HG02571 (cell line): ENCODE measurements around the gene SASH3.

Experiments used
- ATAC-seq: cut with Tn5 transposase; IDR thresholded peaks from one replicate; pipeline ENCODE4 v1.9.1; 2021; ENCODE audit warnings: mild to moderate bottlenecking, moderate library complexity; ENCODE audit not compliant: unreplicated experiment

Gene SASH3

GRCh38 chrX:129782706-129783105, 3.0 kb downstream of the SASH3 start:
- ATAC-seq = no peak

- no peak for ATAC-seq
Measured at GRCh38 chrX:129783291-129783713, 3.6 kb downstream of the SASH3 start.

- ATAC-seq = no peak
Measured at GRCh38 chrX:129784371-129784770, 4.6 kb downstream of the SASH3 start.

DNA sequence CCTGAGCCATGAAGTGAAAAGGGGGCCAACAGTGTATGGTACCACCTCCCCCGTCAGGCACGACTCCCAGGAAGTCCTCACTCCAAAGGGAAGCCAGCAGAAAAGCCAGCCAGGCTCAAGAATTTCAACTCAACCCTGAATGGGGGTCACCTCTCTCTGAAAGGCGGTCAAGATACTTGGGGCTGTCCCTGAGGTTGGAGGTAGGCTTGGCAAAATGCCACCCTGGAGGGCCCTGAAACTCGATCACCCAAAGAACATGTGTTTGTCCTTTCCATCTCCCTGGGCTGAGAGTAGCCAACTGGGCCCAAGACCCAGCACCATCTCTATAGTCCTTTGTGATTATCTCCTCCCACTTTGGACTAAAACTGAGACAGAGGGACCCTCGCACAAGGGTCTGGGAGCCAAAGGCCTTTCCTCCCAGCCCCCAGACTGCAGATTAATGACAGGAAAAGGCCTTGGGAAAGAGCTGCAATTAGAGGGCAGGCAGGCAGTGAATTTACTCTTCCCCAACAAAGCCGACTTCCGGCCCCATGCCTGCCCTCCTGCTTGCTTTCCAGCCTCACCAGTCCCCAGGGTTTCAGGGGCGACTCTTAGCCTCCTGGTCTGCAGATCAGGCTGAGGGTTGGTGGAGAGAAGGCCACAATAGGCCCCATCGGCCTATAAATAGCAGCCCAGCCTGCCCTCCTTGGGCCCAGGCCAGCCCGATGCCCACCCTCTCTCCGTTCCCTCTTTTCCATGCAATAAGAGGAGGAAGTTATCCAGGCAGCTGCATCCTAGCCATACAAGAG, 5.6 kb downstream of the SASH3 start:
- no peak for ATAC-seq

DNA sequence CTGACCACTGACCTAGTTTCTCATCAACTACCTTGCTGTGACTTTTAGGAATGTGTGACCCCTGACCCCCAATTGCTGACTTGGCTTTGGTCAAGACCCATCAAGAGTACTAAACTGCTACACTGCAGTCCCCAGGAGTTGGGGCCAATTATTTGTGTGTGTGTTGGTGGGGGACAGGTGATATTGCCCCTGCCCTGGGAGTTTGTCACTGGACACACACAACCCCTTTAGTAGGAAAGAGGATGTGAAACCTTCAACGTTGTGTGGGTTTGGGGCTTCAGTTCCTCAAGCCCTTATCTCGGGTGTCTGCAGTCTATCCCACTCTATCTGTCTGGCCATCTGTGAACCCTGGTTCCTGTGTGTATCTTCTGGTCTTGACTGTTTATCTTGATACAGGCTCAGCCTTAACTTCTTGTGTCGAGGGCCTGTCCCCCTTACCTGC, 6.5 kb downstream of the SASH3 start:
- ATAC-seq = peak; percentile 75

DNA sequence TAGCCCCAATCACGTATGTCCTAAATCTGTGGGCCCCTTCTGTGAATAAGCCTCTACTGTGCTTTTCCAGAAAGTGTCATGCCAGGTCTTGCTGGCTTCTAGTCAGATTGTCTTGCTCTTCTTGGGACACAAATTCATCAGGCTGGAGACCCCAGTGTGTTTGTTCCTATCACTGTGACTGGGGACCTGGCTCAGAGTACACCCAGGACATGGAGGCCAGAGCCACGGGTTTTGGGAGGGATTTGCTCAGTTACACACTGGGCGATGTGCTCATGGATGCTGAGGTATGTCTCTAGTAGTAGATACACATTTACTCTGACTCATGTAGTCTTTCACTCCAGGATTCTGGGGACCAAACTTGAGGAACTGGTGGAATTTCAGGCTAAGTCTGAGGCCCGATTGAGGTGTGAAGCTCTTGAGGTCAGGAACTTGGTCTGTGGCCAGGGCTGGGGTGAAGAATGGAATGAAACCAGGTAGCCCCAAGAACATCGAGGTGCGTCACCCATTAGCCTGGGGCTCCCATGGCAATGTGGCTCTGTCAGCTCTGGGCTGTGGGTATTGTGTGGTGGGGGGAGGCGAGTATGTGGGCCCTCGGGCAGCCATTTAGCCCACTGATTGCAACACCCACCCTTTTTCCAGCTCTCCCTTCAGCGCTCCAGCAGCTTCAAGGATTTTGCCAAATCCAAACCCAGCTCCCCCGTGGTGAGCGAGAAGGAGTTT, 7.7 kb downstream of the SASH3 start:
- ATAC-seq = no peak

- no peak for ATAC-seq
Measured at GRCh38 chrX:129788527-129788926, 8.8 kb downstream of the SASH3 start.

DNA sequence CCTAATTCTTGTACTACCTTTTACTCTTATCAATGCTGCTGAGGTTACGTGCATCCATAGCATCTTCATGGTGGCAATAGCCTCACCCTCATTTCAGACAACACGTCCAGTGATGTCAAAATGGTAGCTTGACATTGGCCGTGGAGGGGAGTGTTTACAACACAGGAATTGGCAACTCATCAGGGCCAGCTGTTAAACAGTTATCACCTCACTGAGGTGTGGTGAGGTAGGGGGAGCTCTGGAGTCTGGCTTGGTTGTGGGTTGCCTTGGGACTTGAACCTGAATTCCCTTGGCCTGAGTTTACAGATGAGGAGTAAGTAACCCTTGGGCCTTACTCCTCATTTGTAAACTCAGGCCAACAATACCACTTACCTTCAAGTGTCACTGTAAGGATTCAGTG, 10.4 kb downstream of the SASH3 start:
- no peak for ATAC-seq

GRCh38 chrX:129790808-129791207, 11.1 kb downstream of the SASH3 start:
- no peak for ATAC-seq

- no peak for ATAC-seq
Measured at GRCh38 chrX:129791336-129791735, 11.6 kb downstream of the SASH3 start.

DNA sequence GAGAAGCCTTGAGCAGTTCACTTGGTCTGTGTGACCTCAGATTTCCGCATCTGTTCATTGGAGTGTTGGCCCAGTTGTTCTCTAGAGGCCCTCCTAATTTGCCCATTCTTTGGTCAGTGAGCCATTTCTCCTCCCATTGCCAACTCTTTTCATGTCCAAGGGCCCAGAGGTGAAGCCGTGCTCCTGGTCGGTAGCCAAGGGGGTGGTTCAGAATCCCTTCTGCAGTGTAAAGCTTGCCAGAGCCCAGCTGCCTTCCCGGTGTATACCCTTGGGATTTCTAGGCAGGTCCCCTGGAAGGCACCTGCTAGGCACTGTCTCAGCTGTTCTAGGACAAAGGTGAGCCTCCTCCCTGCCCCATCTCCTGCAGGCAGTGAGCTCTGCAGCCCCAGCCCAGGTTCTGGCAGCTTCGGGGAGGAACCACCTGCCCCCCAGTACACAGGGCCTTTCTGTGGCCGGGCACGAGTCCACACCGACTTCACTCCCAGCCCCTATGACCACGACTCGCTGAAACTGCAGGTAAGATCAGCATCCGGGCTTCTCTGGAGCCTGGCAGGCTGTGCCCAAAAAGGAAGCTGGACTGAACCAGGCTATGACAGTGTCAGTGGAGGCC, 12.3 kb downstream of the SASH3 start:
- no peak for ATAC-seq

DNA sequence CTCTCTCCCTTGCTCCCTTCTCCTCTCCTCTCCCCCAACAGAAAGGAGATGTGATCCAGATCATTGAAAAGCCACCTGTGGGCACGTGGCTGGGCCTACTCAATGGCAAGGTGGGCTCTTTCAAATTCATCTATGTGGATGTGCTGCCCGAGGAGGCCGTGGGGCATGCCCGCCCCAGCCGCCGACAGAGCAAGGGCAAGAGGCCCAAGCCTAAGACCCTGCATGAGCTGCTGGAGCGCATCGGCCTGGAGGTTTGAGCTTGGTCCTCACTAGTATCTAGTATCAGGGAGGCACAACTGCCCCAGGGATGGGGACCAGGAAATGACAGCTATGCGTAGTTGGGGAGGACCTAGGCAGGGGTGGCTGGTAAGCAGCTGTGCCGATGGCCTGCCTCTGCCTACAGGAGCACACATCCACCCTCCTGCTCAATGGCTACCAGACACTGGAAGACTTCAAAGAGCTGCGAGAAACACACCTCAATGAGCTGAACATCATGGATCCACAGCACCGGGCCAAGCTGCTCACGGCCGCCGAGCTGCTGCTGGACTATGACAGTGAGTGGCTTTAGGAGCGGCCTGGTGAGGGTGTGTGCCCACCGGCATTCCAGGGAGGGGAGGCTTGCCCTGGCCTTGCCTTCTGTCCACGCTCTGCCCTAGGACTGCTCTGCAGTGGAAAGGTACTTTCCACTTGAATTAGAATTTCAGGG, 13.0 kb downstream of the SASH3 start:
- no peak for ATAC-seq

DNA sequence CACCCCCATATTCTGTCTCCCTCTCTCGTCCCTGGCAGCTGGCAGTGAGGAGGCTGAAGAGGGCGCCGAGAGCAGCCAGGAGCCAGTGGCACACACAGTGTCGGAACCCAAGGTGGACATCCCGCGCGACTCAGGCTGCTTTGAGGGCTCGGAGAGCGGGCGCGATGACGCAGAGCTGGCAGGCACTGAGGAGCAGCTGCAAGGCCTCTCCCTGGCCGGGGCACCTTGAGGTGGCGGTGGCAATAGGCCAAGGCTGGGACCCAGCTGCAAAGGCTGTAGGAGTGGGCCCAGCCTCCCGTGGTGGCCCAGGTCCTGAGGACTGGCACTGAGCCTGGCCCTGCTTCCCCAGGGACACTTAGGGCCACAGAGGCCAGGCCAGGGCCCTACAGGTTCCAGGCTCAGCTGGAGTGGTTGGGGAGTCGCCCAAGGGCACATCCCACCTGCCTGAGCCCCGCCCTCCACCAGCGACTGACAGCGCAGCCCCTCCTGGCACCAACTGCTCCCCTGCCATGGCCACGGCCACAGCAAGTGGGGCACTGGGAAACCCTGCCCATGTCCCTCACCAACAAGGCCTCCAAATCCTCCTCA, 13.9 kb downstream of the SASH3 start:
- ATAC-seq = no peak

- ATAC-seq = no peak
Measured at GRCh38 chrX:129795584-129795983, 15.8 kb downstream of the SASH3 start.

- ATAC-seq = no peak
Measured at GRCh38 chrX:129797251-129797906, 17.6 kb downstream of the SASH3 start.

DNA sequence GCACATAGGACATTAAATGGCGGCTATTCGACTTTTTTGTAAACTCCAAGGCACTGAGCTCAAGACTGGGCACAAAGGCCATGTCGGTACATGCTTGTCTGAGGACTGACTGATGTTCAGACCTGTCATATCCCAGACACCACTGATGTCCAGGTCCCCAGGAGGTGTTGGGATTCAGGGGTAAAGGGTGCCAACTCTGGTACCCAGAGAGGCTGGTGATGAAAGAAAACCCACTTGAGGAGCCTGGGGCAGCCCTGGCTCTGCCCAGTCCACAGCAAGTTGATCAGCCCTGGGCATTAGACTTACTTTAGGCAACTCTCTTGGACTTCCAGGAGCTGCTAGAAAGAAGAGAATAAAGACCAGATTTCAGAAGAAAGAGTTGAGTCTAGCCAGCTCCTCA, 18.7 kb downstream of the SASH3 start:
- no peak for ATAC-seq

DNA sequence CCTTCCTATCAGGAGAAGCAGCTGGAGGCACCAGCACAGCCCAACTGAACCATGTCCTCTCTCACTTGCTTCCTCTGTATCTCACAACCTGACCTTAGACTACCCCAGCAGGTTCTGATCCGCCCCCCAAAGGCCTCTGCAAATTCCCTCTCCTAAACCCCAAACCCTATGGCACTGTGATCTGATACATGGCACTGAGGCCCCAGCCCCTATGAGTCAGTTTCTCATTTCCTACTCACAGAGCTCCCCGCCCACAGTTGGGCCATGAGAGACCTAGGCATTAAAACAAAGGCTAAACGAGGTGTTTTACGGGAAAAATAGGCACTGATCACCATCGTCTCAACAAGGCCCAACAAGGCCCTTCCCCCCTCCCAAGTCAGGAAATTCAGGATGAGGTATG, 19.1 kb downstream of the SASH3 start:
- no peak for ATAC-seq

DNA sequence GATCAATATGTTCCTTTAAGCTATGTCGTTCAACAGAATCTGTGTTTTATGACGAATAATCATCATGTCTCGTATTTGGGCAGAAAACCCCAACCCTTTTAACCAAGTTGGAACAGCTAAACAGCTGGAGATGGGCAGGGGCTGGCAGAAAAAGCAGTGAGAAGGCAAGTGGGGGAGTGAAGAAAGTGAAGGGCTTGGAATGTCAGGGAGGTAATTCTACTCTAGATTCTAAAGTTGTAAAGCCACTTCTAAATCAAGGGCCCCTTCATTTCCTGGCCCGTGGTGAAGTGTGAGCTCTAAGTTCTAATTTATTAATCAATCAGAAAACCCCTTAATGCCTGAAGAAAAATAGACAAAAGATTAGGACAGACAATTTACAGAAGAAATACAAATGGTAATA, 20.4 kb downstream of the SASH3 start:
- no peak for ATAC-seq

- ATAC-seq = no peak
Measured at GRCh38 chrX:129802863-129803262, 23.1 kb downstream of the SASH3 start.

DNA sequence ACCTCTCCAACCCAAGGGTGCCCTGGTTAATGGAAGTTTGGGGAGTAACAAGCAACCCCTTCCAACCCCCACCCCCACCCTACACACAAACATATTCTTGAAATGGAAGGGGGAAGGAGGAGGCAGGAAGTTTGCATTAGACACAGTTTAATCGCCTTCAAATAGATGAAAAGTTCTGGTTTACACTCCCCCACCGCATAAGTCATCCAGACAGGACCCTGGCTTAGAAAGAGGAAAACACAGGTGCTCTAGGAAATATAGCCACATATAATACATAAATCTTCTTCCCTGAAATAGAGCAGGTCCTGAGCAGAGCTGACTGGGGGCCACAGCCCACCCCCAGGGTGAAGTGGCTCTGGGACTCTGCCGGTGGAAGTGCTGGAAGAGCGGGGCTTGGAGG, 25.1 kb downstream of the SASH3 start:
- ATAC-seq = no peak
